GM23338 (cell line): ENCODE measurements around the gene TBC1D14. TPM values are rescaled to one million over a fixed set of nuclear protein-coding genes. Genes with fewer than 3 reads are reported as not detected.
A peak's percentile ranks its signal among the peaks of the same experiment; 100 is the strongest.

ENCODE experiments used
- ATAC-seq: fragments of 200-7000 bp; cut with Tn5 transposase; 3 replicates; pipeline ENCODE4 v1.9.1; 2020
- DNase-seq: peaks from one replicate; pipeline ENCODE4 v3.0.0-alpha.2; 2015; ENCODE audit warnings: low spot score
- H2AFZ ChIP-seq: fragments of 200-600 bp; sonication (generic); 2 replicates; pipeline ENCODE4 v1.8.0; 2016; ENCODE audit warnings: antibody characterized with exemption, mild to moderate bottlenecking, moderate library complexity
- H3F3A ChIP-seq: fragments of 200-600 bp; sonication (generic); replicated peaks from 2 replicates; pipeline ENCODE4 v1.8.0; 2017; ENCODE audit warnings: antibody characterized with exemption, mixed run types, low read depth
- H3K27ac ChIP-seq: fragments of 200-600 bp; sonication (generic); 2 replicates; pipeline ENCODE4 v1.6.1; 2016; ENCODE audit warnings: low read depth
- H3K27me3 ChIP-seq: fragments of 200-600 bp; sonication (generic); 2 replicates; pipeline ENCODE4 v1.8.0; 2016; ENCODE audit warnings: mild to moderate bottlenecking, mixed run types, moderate library complexity; ENCODE audit not compliant: insufficient read depth
- H3K36me3 ChIP-seq: fragments of 200-600 bp; sonication (generic); 2 replicates; pipeline ENCODE4 v1.8.0; 2016; ENCODE audit warnings: mild to moderate bottlenecking; ENCODE audit not compliant: insufficient read depth
- H3K4me1 ChIP-seq: fragments of 200-600 bp; sonication (generic); 2 replicates; pipeline ENCODE4 v1.8.0; 2016; ENCODE audit warnings: mild to moderate bottlenecking, moderate library complexity; ENCODE audit not compliant: insufficient read depth
- H3K4me2 ChIP-seq: fragments of 200-600 bp; sonication (generic); 2 replicates; pipeline ENCODE4 v1.7.1; 2017; ENCODE audit warnings: mixed run types
- H3K4me3 ChIP-seq: fragments of 200-600 bp; sonication (generic); 2 replicates; pipeline ENCODE4 v1.6.1; 2016; ENCODE audit warnings: mixed run types
- H3K79me2 ChIP-seq: fragments of 200-600 bp; sonication (generic); replicated peaks from 2 replicates; pipeline ENCODE4 v1.8.0; 2017; ENCODE audit warnings: mild to moderate bottlenecking; ENCODE audit not compliant: insufficient read depth
- H3K9me2 ChIP-seq: fragments of 200-600 bp; sonication (generic); 2 replicates; pipeline ENCODE4 v1.8.0; 2017; ENCODE audit not compliant: insufficient read depth
- H4K20me1 ChIP-seq: fragments of 200-600 bp; sonication (generic); replicated peaks from 2 replicates; pipeline ENCODE4 v1.8.0; 2017; ENCODE audit warnings: mild to moderate bottlenecking; ENCODE audit not compliant: insufficient read depth
- H3K27ac Mint-ChIP-seq: 2 replicates; pipeline ENCODE4 v1.8.0; 2020; ENCODE audit warnings: inconsistent platforms, mild to moderate bottlenecking, moderate library complexity, mixed read lengths
- H3K27me3 Mint-ChIP-seq: 3 replicates; pipeline ENCODE4 v1.8.0; 2022; ENCODE audit warnings: low read depth, mild to moderate bottlenecking, moderate library complexity, mixed read lengths, inconsistent platforms; ENCODE audit not compliant: insufficient read depth, poor library complexity
- H3K36me3 Mint-ChIP-seq: 3 replicates; pipeline ENCODE4 v1.8.0; 2021; ENCODE audit warnings: low read depth, mild to moderate bottlenecking, inconsistent platforms, moderate library complexity, mixed read lengths
- H3K4me1 Mint-ChIP-seq: 3 replicates; pipeline ENCODE4 v1.8.0; 2020; ENCODE audit warnings: mild to moderate bottlenecking, inconsistent platforms, mixed read lengths
- H3K4me3 Mint-ChIP-seq: 3 replicates; pipeline ENCODE4 v1.8.0; 2021; ENCODE audit warnings: moderate library complexity, mild to moderate bottlenecking, inconsistent platforms, mixed read lengths
- H3K9me3 Mint-ChIP-seq: 3 replicates; pipeline ENCODE4 v1.8.0; 2020; ENCODE audit warnings: moderate library complexity, mild to moderate bottlenecking, inconsistent platforms, mixed read lengths
- ETS1 ChIP-seq: IDR thresholded peaks from 2 replicates; pipeline ENCODE4 v1.6.1; 2016; ENCODE audit warnings: antibody characterized with exemption
- EZH2phosphoT487 ChIP-seq: fragments of 200-600 bp; sonication (generic); IDR thresholded peaks from one replicate; pipeline ENCODE4 v1.8.1; 2018; ENCODE audit warnings: antibody characterized with exemption; ENCODE audit not compliant: unreplicated experiment
- JUNB ChIP-seq: IDR thresholded peaks from one replicate; pipeline ENCODE4 v1.6.1; 2016; ENCODE audit warnings: antibody characterized with exemption; ENCODE audit not compliant: unreplicated experiment
- REST ChIP-seq: IDR thresholded peaks from one replicate; pipeline ENCODE4 v1.6.1; 2018; ENCODE audit warnings: antibody characterized with exemption; ENCODE audit not compliant: unreplicated experiment
- ZNF331 ChIP-seq: fragments of 250-450 bp; sonication (Bioruptor Pico); IDR thresholded peaks from 2 replicates; pipeline ENCODE4 v1.5.0; 2020; ENCODE audit warnings: low read depth, mild to moderate bottlenecking, moderate library complexity
- polyA plus RNA-seq: library from polyadenylated mRNA; unstranded; fragments of >200 nt; fragmentation: Nextera tagmentation; extraction: Ambion mirVana; gene quantifications from 2 replicates; pipeline ENCODE4 v1.2.1, GENCODE V29; 2016
- total RNA-seq: library from RNA; depleted of rRNA; stranded (reverse); fragments of >200 nt; shearing (Covaris generic); gene quantifications from 2 replicates; pipeline ENCODE4 v1.2.3, GENCODE V29; 2014

Gene TBC1D14
- total and polyA plus RNA-seq, 2 experiments from 2014 or later, result 18.2 to 59.7 TPM

DNA sequence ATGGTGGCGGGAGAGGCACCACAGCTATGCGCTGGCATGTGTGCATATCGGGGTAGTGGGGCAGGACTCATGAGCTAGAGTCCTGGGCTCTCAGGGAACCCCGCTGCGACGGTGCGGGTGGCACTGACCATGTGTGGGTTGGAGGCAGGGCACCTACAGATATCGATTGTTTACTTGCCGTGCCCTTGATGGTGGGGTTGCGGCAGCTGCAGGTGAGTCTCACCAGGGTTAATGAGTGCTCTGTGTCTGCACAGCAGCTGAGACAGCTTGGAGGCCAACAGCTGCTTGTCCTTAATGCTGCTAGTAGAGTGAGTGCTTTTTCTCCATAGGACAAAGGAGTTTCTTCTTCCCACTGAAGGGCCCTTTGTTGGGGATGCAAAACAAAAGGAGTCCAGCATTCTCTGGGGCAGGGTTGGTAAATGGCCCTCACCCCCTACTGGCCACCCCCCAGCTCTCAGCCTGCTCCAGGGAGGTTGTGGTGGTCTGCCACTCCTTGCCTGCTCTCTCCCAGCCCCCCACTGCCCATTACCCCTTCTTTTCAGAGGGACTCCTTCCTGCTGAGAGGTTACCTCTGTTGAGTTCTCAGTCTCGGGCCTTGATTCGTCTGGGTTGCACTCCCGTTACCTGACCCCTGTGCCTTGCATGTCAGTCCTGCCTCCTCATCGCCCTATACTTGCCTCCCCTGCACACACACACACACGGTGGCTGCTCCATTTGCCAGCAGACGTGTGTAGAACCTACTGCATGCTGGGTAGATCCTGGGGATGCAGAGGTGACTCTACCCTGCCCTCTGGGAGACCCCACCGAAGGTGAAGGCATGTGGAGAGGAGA, 52.8 kb downstream of the TBC1D14 start:
- H3K4me1 ChIP-seq, result peaks cover 13% of the 10 kb centered on the region
- peak overlapping the region; percentile 86 for H3K27ac ChIP-seq
- Mint-ChIP-seq H3K9me3 (no peaks in the 10 kb centered on the region), H3K27me3 (peaks cover 12% of the 10 kb centered on the region), H3K27ac (peak overlapping the region; percentile 90), H3K4me1 (peaks cover 43% of the 10 kb centered on the region), H3K4me3 (peak overlapping the region; percentile 16; the same call in 1 of the 3 replicates), H3K36me3 (no peaks in the 10 kb centered on the region)
- H3K36me3 ChIP-seq, result no peaks in the 10 kb centered on the region
- H3F3A ChIP-seq, result no peaks in the 10 kb centered on the region
- no peak overlapping the region for H2AFZ ChIP-seq
- H3K9me2 ChIP-seq, result no peaks in the 10 kb centered on the region
- DNase-seq (no peak), ATAC-seq (peak; percentile 80)
- H3K27me3 ChIP-seq, result no peaks in the 10 kb centered on the region
- H3K4me2 ChIP-seq, result peak overlapping the region; percentile 60; the same call in 1 of the 2 replicates
- peaks cover 65% of the 10 kb centered on the region for H3K79me2 ChIP-seq
- H3K4me3 ChIP-seq, result no peak overlapping the region
- H4K20me1 ChIP-seq, result no peaks in the 10 kb centered on the region
- no peak for TF ChIP-seq REST

DNA sequence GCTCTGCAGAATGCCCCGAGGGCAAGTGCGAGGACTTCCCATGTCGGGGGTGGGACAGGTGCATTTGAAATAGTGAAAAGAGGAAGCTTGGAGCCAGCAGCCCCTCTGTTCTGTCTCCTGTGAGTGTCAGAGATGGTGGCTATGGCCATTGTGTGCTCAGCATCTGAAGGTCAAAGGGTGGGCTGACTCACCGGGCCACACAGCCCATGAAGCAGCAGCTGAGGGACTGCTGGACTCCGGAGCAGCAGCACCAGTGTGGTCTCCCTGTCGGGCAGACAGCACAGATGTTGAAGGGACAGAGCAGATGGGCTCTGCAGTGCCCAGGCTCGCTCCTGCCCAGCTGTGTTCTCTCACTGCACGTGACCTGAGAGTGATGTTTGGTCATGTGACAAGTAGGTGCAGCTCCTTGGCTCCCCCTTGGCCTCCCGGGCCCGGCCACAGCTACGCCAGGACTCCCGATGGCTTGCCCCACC, 53.5 kb downstream of the TBC1D14 start:
- H3K36me3 Mint-ChIP-seq, result peaks cover 2% of the 10 kb centered on the region; the same call in 1 of the 3 replicates
- H3K4me3 Mint-ChIP-seq, result no peak overlapping the region
- H3K36me3 ChIP-seq, result no peaks in the 10 kb centered on the region
- H3F3A ChIP-seq, result no peaks in the 10 kb centered on the region
- H3K4me3 ChIP-seq, result no peak overlapping the region
- peaks cover 61% of the 10 kb centered on the region for H3K79me2 ChIP-seq
- ATAC-seq (peak; percentile 3; the same call in 1 of the 3 replicates), DNase-seq (no peak)
- H3K27me3 Mint-ChIP-seq, result peaks cover 10% of the 10 kb centered on the region
- no peak overlapping the region for H3K27ac Mint-ChIP-seq
- H4K20me1 ChIP-seq, result no peaks in the 10 kb centered on the region
- H3K4me2 ChIP-seq, result peak overlapping the region; percentile 60; the same call in 1 of the 2 replicates
- H3K27ac ChIP-seq, result peak overlapping the region; percentile 86
- no peak overlapping the region for H2AFZ ChIP-seq
- no peaks in the 10 kb centered on the region for H3K27me3 ChIP-seq
- H3K9me3 Mint-ChIP-seq, result no peaks in the 10 kb centered on the region
- no peaks in the 10 kb centered on the region for H3K9me2 ChIP-seq
- H3K4me1 Mint-ChIP-seq, result peaks cover 42% of the 10 kb centered on the region
- H3K4me1 ChIP-seq, result peaks cover 13% of the 10 kb centered on the region
- TF ChIP-seq ZNF331 (CRISPR knock-in tag) (no peak), EZH2phosphoT487 (no peak), JUNB (no peak), REST (no peak), ETS1 (no peak)
